GM13977 (cell line): Measurements from ENCODE around the gene MCRIP2.

Source experiments
- DNase-seq: peaks from one replicate; pipeline ENCODE4 v3.0.0; 2012; ENCODE audit warnings: low spot score
- in situ Hi-C: fragments of 300-500 bp; cut with MboI; formaldehyde crosslinking; loops from one replicate; pipeline ENCODE4 v1.12.0; 2022; ENCODE audit warnings: low sequenced_read_pairs, low pct_unique_long_range_greater_than_20kb, mixed read lengths, inconsistent platforms; ENCODE audit not compliant: unreplicated experiment
- TF ChIP-seq, protein P1 (sequence below): IDR thresholded peaks from 2 replicates; pipeline ENCODE4 v1.5.1; 2012; ENCODE audit warnings: mild to moderate bottlenecking, control low read depth; ENCODE audit not compliant: insufficient read depth; ENCODE audit errors: extremely low read depth, missing control alignments

Gene MCRIP2

GRCh38 chr16:648781-649589 is 7.4 kb downstream of the MCRIP2 start, which contains the start of gene WDR90:
TSS of gene WDR90 (plus strand) at chr16:649365. CDS start at chr16:649417, 52 bp downstream.
- in situ Hi-C loops = no loop called here
- TF ChIP-seq, protein P1, sequence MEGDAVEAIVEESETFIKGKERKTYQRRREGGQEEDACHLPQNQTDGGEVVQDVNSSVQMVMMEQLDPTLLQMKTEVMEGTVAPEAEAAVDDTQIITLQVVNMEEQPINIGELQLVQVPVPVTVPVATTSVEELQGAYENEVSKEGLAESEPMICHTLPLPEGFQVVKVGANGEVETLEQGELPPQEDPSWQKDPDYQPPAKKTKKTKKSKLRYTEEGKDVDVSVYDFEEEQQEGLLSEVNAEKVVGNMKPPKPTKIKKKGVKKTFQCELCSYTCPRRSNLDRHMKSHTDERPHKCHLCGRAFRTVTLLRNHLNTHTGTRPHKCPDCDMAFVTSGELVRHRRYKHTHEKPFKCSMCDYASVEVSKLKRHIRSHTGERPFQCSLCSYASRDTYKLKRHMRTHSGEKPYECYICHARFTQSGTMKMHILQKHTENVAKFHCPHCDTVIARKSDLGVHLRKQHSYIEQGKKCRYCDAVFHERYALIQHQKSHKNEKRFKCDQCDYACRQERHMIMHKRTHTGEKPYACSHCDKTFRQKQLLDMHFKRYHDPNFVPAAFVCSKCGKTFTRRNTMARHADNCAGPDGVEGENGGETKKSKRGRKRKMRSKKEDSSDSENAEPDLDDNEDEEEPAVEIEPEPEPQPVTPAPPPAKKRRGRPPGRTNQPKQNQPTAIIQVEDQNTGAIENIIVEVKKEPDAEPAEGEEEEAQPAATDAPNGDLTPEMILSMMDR = no peak
- DNase-seq = peak; percentile 99

GRCh38 chr16:649631-650030 is 8.0 kb downstream of the MCRIP2 start:
- in situ Hi-C loops = no loop called here
- DNase-seq = no peak
- TF ChIP-seq, protein P1 = no peak

GRCh38 chr16:651844-652243 is 10.2 kb downstream of the MCRIP2 start:
- DNase-seq = no peak
- in situ Hi-C loops = no loop called here
- TF ChIP-seq, protein P1 = no peak

- in situ Hi-C loops = no loop called here
- TF ChIP-seq, protein P1 = no peak
- no peak for DNase-seq
Observed at GRCh38 chr16:652454-653305, 11.1 kb downstream of the MCRIP2 start.

GRCh38 chr16:654034-654433 is 12.4 kb downstream of the MCRIP2 start:
- TF ChIP-seq, protein P1 = no peak
- no peak for DNase-seq

DNA sequence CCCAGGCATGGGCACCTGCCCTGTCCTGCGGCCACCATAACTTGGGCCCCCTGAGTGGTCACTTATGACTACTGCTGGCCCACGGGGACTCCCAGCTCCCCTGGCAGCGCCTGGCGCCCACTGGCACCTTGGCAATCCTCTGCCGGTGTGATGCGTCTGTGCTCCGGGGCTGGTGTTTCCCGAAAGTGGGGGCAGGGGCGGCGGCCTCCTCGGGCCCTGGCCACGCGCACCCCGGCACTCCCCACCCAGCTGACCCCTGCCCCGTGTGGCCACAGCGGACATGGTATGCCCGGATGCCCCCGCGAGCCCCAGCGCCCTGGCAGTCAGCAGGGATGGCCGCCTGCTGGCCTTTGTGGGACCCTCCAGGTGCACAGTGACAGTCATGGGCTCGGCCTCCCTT is 15.9 kb downstream of the MCRIP2 start:
- TF ChIP-seq, protein P1 = no peak
- in situ Hi-C loops = no loop called here
- DNase-seq = no peak

More at GRCh38 chr16:654034-654433, 12.4 kb downstream of the MCRIP2 start:
- in situ Hi-C loops = no loop called here
